Osteoblast (primary cell): Measurements from ENCODE around the gene TMEM178B. TPM values are rescaled to one million over a fixed set of nuclear protein-coding genes. Genes with fewer than 3 reads are reported as not detected.
"Not testable (repeated sequence)": the region's sequence is repeated elsewhere in the genome, so short reads cannot be mapped to it uniquely, and the experiment has no call there.

Experiments
- DNase-seq: peaks from one replicate; pipeline ENCODE4 v3.0.0; 2011; ENCODE audit warnings: low spot score, mixed read lengths; ENCODE audit not compliant: insufficient read length; ENCODE audit errors: missing footprints
- H2AFZ ChIP-seq: 2 replicates; pipeline ENCODE4 v1.6.0; 2011; ENCODE audit warnings: mild to moderate bottlenecking, low read length
- H3K27ac ChIP-seq: 2 replicates; pipeline ENCODE4 v1.5.1; 2011; ENCODE audit warnings: mild to moderate bottlenecking, low read depth, low read length, moderate library complexity
- H3K27me3 ChIP-seq: 2 replicates; pipeline ENCODE4 v1.6.0; 2012; ENCODE audit warnings: mild to moderate bottlenecking, control low read depth, inconsistent platforms, low read length, moderate library complexity; ENCODE audit not compliant: insufficient read depth
- H3K36me3 ChIP-seq: 2 replicates; pipeline ENCODE4 v1.5.1; 2011; ENCODE audit warnings: mild to moderate bottlenecking, low read length, control low read depth, moderate library complexity; ENCODE audit not compliant: insufficient read depth
- H3K4me1 ChIP-seq: 2 replicates; pipeline ENCODE4 v1.5.1; 2011; ENCODE audit warnings: mild to moderate bottlenecking, low read length, control low read depth, moderate library complexity; ENCODE audit not compliant: insufficient read depth
- H3K4me2 ChIP-seq: 2 replicates; pipeline ENCODE4 v1.6.0; 2011; ENCODE audit warnings: mild to moderate bottlenecking, low read length; ENCODE audit not compliant: insufficient read depth
- H3K4me3 ChIP-seq: fragments of 200-600 bp; sonication (generic); 3 replicates; pipeline ENCODE4 v1.5.1; 2012; ENCODE audit warnings: mild to moderate bottlenecking, low read length, inconsistent platforms; ENCODE audit not compliant: insufficient read depth
- H3K79me2 ChIP-seq: 2 replicates; pipeline ENCODE4 v1.6.0; 2012; ENCODE audit warnings: mild to moderate bottlenecking, low read length, control low read depth, inconsistent platforms; ENCODE audit not compliant: insufficient read depth
- H3K9me3 ChIP-seq: 2 replicates; pipeline ENCODE4 v1.5.1; 2011; ENCODE audit warnings: low read depth, low read length, control low read depth
- H4K20me1 ChIP-seq: 2 replicates; pipeline ENCODE4 v1.6.0; 2012; ENCODE audit warnings: mild to moderate bottlenecking, low read length, control low read depth; ENCODE audit not compliant: insufficient read depth
- total RNA-seq: library from RNA; depleted of rRNA; stranded (reverse); fragments of >200 nt; gene quantifications from 2 replicates; pipeline ENCODE4 v1.2.3, GENCODE V29; 2012
- TF ChIP-seq, protein P1 (sequence below): IDR thresholded peaks from 2 replicates; pipeline ENCODE4 v1.5.1; 2011; ENCODE audit warnings: mild to moderate bottlenecking, low read depth, low read length, moderate library complexity; ENCODE audit errors: extremely low read depth

The TMEM178B gene
- total RNA-seq, 1 donor = 1.1 TPM

DNA sequence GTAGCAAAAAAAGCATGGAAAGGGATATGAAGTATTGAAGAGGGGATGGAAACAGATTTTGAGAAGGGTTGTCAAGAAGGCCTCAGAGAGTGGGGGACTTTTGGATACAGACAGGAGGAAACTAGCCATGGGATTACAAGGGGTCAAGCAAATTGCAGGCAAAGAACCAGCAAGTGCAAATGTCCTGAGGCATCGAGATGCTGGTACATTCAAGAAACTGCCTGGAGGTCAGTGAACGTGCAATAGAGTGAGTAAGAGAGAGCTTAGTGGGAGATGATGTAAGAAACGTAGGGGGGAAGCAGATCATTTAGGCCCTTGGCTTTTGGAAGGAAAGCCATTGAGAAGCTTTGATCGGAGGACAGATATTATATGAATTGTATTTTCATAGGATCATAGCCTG lies 250.0 kb downstream of the TMEM178B start:
- no peak for DNase-seq
- Histone ChIP-seq H3K36me3 (no peaks in the 10 kb centered on the region), H3K27me3 (no peaks in the 10 kb centered on the region), H3K27ac (no peak overlapping the region), H3K4me2 (no peak overlapping the region), H2AFZ (no peak overlapping the region), H4K20me1 (no peaks in the 10 kb centered on the region), H3K79me2 (no peaks in the 10 kb centered on the region), H3K4me1 (no peaks in the 10 kb centered on the region), H3K9me3 (no peaks in the 10 kb centered on the region), H3K4me3 (no peak overlapping the region)
- TF ChIP-seq, protein P1, sequence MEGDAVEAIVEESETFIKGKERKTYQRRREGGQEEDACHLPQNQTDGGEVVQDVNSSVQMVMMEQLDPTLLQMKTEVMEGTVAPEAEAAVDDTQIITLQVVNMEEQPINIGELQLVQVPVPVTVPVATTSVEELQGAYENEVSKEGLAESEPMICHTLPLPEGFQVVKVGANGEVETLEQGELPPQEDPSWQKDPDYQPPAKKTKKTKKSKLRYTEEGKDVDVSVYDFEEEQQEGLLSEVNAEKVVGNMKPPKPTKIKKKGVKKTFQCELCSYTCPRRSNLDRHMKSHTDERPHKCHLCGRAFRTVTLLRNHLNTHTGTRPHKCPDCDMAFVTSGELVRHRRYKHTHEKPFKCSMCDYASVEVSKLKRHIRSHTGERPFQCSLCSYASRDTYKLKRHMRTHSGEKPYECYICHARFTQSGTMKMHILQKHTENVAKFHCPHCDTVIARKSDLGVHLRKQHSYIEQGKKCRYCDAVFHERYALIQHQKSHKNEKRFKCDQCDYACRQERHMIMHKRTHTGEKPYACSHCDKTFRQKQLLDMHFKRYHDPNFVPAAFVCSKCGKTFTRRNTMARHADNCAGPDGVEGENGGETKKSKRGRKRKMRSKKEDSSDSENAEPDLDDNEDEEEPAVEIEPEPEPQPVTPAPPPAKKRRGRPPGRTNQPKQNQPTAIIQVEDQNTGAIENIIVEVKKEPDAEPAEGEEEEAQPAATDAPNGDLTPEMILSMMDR = no peak

DNA sequence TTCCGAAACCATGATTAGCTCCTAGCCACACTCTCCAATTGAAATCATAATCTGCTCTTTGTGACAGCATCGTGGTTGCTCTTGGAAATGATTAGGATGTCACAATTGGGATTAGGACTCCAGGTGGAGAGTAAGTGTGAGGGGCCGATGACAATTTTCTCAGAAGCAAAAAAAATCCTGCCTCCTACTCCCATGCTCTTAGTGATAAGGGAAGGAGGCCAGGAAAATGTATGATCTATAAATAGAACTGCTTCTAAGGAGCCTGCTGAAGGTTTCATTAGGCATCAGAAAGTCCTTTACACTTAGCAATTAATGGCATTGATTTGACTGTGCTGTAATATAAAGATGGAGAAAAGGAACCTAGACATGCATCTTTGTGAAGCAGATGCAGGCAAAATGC lies 251.0 kb downstream of the TMEM178B start:
- no peaks in the 10 kb centered on the region for H3K4me1 ChIP-seq
- H2AFZ ChIP-seq = no peak overlapping the region
- TF ChIP-seq, protein P1 = no peak
- no peak for DNase-seq
- H3K4me2 ChIP-seq = no peak overlapping the region
- no peaks in the 10 kb centered on the region for H3K27me3 ChIP-seq
- H3K27ac ChIP-seq = no peak overlapping the region
- H4K20me1 ChIP-seq = no peaks in the 10 kb centered on the region
- H3K36me3 ChIP-seq = no peaks in the 10 kb centered on the region
- no peak overlapping the region for H3K4me3 ChIP-seq
- no peaks in the 10 kb centered on the region for H3K79me2 ChIP-seq
- H3K9me3 ChIP-seq = no peaks in the 10 kb centered on the region

DNA sequence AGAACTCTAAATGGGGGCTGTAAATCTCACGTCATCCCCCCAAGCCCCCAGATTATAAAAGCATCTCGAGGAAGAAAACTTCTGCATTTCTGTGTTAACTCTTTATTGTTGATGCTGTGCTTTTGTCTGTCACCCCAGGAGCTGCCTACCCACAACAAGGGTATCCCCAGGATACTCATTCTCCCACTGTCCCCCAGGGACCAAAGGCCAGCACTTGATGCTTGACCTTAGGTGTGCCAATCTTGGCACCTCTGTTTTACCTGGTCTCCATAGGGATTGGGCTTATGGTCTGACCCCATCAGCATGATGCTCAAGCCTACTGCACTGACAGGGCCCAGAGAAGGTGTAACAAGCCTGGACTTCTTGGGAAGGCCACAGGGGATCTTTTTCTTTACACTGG lies 251.4 kb downstream of the TMEM178B start:
- H2AFZ ChIP-seq = no peak overlapping the region
- H3K27me3 ChIP-seq = no peaks in the 10 kb centered on the region
- H3K36me3 ChIP-seq = no peaks in the 10 kb centered on the region
- no peaks in the 10 kb centered on the region for H3K79me2 ChIP-seq
- TF ChIP-seq, protein P1 = no peak
- no peaks in the 10 kb centered on the region for H3K4me1 ChIP-seq
- DNase-seq = no peak
- no peaks in the 10 kb centered on the region for H4K20me1 ChIP-seq
- H3K4me2 ChIP-seq = no peak overlapping the region
- no peak overlapping the region for H3K27ac ChIP-seq
- H3K9me3 ChIP-seq = no peaks in the 10 kb centered on the region
- H3K4me3 ChIP-seq = no peak overlapping the region

DNA sequence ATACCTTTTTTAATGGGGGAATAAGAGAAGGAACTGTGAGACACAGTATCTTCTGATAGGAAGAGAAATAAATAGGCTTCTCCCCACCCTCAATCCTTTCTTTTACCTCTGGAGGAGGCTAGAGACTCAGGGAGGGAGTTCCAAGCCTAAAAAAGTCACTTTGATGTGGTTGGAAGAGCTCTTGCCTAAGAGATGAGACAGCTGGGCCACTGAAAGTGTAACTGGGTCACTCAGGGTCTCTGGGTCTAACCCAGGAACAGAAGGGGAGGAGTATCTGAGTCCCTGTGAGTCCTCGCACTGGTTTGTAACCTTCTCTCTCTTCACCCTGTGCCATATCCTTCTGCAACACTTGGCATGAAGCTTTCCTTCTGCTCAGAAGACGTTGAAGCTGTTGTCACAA lies 254.4 kb downstream of the TMEM178B start:
- H3K4me3 ChIP-seq = no peak overlapping the region
- no peaks in the 10 kb centered on the region for H3K79me2 ChIP-seq
- no peak for DNase-seq
- H4K20me1 ChIP-seq = no peaks in the 10 kb centered on the region
- H3K9me3 ChIP-seq = no peaks in the 10 kb centered on the region
- H3K27ac ChIP-seq = no peak overlapping the region
- TF ChIP-seq, protein P1 = no peak
- no peaks in the 10 kb centered on the region for H3K36me3 ChIP-seq
- no peak overlapping the region for H3K4me2 ChIP-seq
- no peak overlapping the region for H2AFZ ChIP-seq
- H3K27me3 ChIP-seq = no peaks in the 10 kb centered on the region
- H3K4me1 ChIP-seq = no peaks in the 10 kb centered on the region

DNA sequence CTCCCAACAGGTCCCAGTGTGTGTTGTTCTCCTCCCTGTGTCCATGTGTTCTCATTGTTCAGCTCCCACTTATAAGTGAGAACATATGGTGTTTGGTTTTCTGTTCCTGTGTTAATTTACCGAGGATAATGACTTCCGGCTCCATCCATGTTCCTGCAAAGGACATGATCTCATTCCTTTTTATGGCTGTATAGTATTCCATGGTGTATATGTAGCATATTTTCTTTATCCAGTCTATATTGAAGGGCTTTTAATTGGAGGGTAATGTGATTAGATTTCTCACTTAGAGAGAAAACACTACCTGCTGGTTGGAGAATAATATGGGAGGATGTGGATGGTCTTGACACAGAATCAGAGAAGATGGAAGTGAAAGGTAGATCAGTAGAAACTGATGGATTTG lies 256.4 kb downstream of the TMEM178B start:
- H3K4me3 ChIP-seq, H3K79me2 ChIP-seq, H3K4me2 ChIP-seq: not testable (repeated sequence)

More for the DNA sequence above, 256.4 kb downstream of the TMEM178B start:
- not testable (repeated sequence) for H3K9me3 ChIP-seq, H3K27ac ChIP-seq, H2AFZ ChIP-seq, H3K27me3 ChIP-seq, H3K36me3 ChIP-seq, H4K20me1 ChIP-seq, DNase-seq, H3K4me1 ChIP-seq
